K562 (cell line): Measurements from ENCODE around the gene PHYKPL. TPM values are rescaled to one million over a fixed set of nuclear protein-coding genes. Genes with fewer than 3 reads are reported as not detected.
A peak's percentile ranks its signal among the peaks of the same experiment; 100 is the strongest.

Source experiments
- ARID4B ChIP-seq: sonication (generic); formaldehyde crosslinking; IDR thresholded peaks from 2 replicates; pipeline ENCODE4 v1.8.0; 2022; ENCODE audit warnings: mild to moderate bottlenecking, missing genetic modification reagents
- ATF3 ChIP-seq, 2 experiments: fragments of 450-650 bp in 1 of 2; sonication (generic) in 1 of 2; formaldehyde crosslinking in 1 of 2; IDR thresholded peaks in 1 of 2; conservative IDR thresholded peaks in 1 of 2; 2 replicates each; pipeline versions ENCODE4 v1.6.1 to v1.8.1; 2016 to 2023; ENCODE audit warnings: mild to moderate bottlenecking in 2 of 2, moderate library complexity in 2 of 2, inconsistent platforms in 1 of 2, missing genetic modification reagents in 1 of 2
- CBX8 ChIP-seq: fragments of 200-600 bp; sonication (generic); IDR thresholded peaks from 2 replicates; pipeline ENCODE4 v1.6.1; 2012; ENCODE audit warnings: borderline replicate concordance, mixed run types, low read depth, mild to moderate bottlenecking, moderate library complexity, mixed read lengths, low read length, control low read depth, inconsistent platforms; ENCODE audit not compliant: poor library complexity, severe bottlenecking; ENCODE audit errors: extremely low read depth
- ESRRA ChIP-seq: fragments of 450-650 bp; IDR thresholded peaks from 2 replicates; pipeline ENCODE4 v1.6.1; 2014; ENCODE audit warnings: low read depth, mild to moderate bottlenecking, moderate library complexity, borderline replicate concordance
- GTF2B ChIP-seq: IDR thresholded peaks from 2 replicates; pipeline ENCODE4 v1.6.1; 2011; ENCODE audit not compliant: insufficient read length; ENCODE audit errors: extremely low read depth
- HDAC2 ChIP-seq: fragments of 450-650 bp; IDR thresholded peaks from 2 replicates; pipeline ENCODE4 v1.6.1; 2016; ENCODE audit warnings: mild to moderate bottlenecking
- MNT ChIP-seq, 2 experiments: fragments of 450-650 bp; conservative IDR thresholded peaks; 2 replicates each; pipeline ENCODE4 v1.6.1; 2017; ENCODE audit warnings: mild to moderate bottlenecking in 2 of 2, moderate library complexity in 2 of 2
- POLR3G ChIP-seq: IDR thresholded peaks from 2 replicates; pipeline ENCODE4 v1.6.1; 2011; ENCODE audit not compliant: insufficient read length, insufficient replicate concordance; ENCODE audit errors: extremely low read depth
- SIX5 ChIP-seq, 2 experiments: IDR thresholded peaks; 2 replicates each; pipeline ENCODE4 v1.6.1; 2011; ENCODE audit warnings: low read length in 2 of 2, borderline replicate concordance in 1 of 2, low read depth in 1 of 2, mild to moderate bottlenecking in 1 of 2, moderate library complexity in 1 of 2; ENCODE audit not compliant: insufficient read depth in 1 of 2
- SMAD3 ChIP-seq: fragments of 450-650 bp; formaldehyde crosslinking; conservative IDR thresholded peaks from 2 replicates; pipeline ENCODE4 v1.4.0; 2020; ENCODE audit warnings: mild to moderate bottlenecking
- SMAD4 ChIP-seq: fragments of 250-450 bp; sonication (Bioruptor Pico); conservative IDR thresholded peaks from 2 replicates; pipeline ENCODE4 v1.8.0; 2021; ENCODE audit warnings: inconsistent platforms, mild to moderate bottlenecking, moderate library complexity
- TSC22D4 ChIP-seq: fragments of 450-650 bp; IDR thresholded peaks from 2 replicates; pipeline ENCODE4 v1.6.1; 2016; ENCODE audit warnings: missing genetic modification characterization, missing biosample characterization, control low read depth
- USF1 ChIP-seq: sonication (generic); formaldehyde crosslinking; IDR thresholded peaks from 2 replicates; pipeline ENCODE4 v1.9.0; 2022; ENCODE audit warnings: mild to moderate bottlenecking, missing genetic modification reagents
- XRCC3 ChIP-seq: fragments of 450-650 bp; IDR thresholded peaks from 2 replicates; pipeline ENCODE4 v1.6.1; 2017; ENCODE audit warnings: mild to moderate bottlenecking, moderate library complexity
- ZFX ChIP-seq: sonication (generic); formaldehyde crosslinking; IDR thresholded peaks from 2 replicates; pipeline ENCODE4 v1.8.0; 2022; ENCODE audit warnings: mild to moderate bottlenecking, missing genetic modification reagents, moderate library complexity
- ZNF140 ChIP-seq: fragments of 250-450 bp; sonication (Bioruptor Pico); IDR thresholded peaks from 2 replicates; pipeline ENCODE4 v1.8.0; 2021; ENCODE audit warnings: moderate library complexity, mild to moderate bottlenecking, inconsistent platforms
- ZNF778 ChIP-seq: fragments of 450-650 bp; formaldehyde crosslinking; IDR thresholded peaks from 2 replicates; pipeline ENCODE4 v1.4.0; 2020; ENCODE audit warnings: mild to moderate bottlenecking, moderate library complexity
- polyA plus RNA-seq, 8 experiments: library from polyadenylated mRNA; depleted of rRNA in 4 of 8; stranded (reverse) in 5 of 8; unstranded in 3 of 8; fragments of >200 nt; fragmentation: Nextera tagmentation in 2 of 8; fragmentation: Illumina TruSeq in 1 of 8; extraction: Ambion mirVana in 2 of 8; extraction: Trizol in 1 of 8; gene quantifications; 2 replicates each; pipeline versions ENCODE4 v1.2.1 to v1.2.3, GENCODE V29; 2011 to 2014; ENCODE audit warnings: inconsistent platforms in 1 of 8, missing spikeins in 1 of 8
- total RNA-seq, 7 experiments: library from RNA; depleted of rRNA in 6 of 7; stranded (reverse); fragments of >200 nt in 6 of 7; fragmentation: Illumina TruSeq in 2 of 7; extraction: Trizol in 2 of 7; gene quantifications; 2 replicates each; pipeline versions ENCODE4 v1.2.1 to v1.2.3, GENCODE V29; 2011 to 2021; ENCODE audit warnings: low replicate concordance in 1 of 7

The PHYKPL gene
- total and polyA plus RNA-seq, 9 of the 15 experiments (the other 6 are each of a cell fraction or from before 2014, with no cell fraction given) = 4.7 to 34.7 (median 18.6) TPM

- TF ChIP-seq TSC22D4 (tag) (no peak), ESRRA (no peak), XRCC3 (no peak), ARID4B (peak; percentile 86), ZNF778 (CRISPR knock-in tag) (no peak), USF1 (CRISPR knock-in tag) (peak; percentile 50), SIX5 (IDR thresholded peaks at IDR 0.05; ENCODE audit: borderline replicate concordance in 1 of 2, insufficient read depth in 1 of 2, low read depth in 1 of 2, low read length in 2 of 2) (no peak), ZNF140 (CRISPR knock-in tag) (no peak), GTF2B (peak; percentile 73), POLR3G (no peak), CBX8 (no peak), ATF3 (IDR thresholded peaks at IDR 0.05) (no peak), ATF3 (CRISPR knock-in tag; conservative IDR thresholded peaks at IDR 0.05) (no peak), ZFX (peak; percentile 81), SMAD3 (peak; percentile 62; the same call in 1 of the 2 replicates), SMAD4 (CRISPR knock-in tag) (peak; percentile 71), MNT (conservative IDR thresholded peaks at IDR 0.05) (peak; percentile 88 to 97), HDAC2 (no peak)
These were observed 28.2 kb downstream of the PHYKPL start, which contains the start of gene HNRNPAB (continued) for GRCh38 chr5:178204182-178204934.
